ENCODE measurements around the gene ANAPC5.
"Not testable (repeated sequence)": the region's sequence is repeated elsewhere in the genome, so short reads cannot be mapped to it uniquely, and the experiment has no call there.

The ANAPC5 gene

DNA sequence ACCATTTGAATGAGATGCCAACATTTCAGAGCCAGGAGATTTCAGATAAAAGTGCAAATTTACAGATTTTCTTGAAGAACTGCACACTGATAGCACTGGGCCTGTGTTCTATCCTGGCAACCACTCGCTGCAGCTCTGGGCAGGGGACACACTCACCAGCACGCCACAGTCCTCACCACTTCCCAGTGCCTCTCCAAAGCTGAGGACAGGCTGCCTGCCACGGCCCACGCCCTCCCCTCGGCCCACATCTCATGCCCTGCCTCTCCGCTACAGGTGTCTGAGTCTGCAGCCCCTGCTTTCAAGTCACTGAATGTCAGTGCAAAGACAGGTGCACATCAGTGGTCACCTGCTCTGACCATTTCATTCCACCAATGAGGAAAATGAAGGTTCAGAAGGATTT, 68.4 kb downstream of the ANAPC5 start:
- no peak for DNase-seq

DNA sequence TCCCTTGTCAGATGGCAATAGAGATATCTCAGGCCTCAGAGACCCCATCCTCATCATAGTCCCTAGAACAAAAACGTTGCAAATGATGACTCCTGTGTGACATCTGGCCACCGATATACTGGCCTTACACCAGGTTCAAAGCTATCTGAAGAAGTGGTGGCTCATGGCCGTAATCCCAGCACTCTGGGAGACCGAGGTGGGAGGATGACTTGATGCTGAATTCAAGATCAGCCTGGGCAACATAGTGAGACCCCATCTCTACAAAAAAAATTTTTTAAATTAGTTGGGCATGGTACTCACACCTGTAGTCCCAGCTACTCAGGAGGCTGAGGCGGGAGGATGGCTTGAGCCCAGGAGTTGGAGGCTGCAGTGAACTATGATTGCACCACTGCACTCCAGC, 68.8 kb downstream of the ANAPC5 start:
- DNase-seq: no peak

GRCh38 chr12:121282910-121283309, 69.3 kb downstream of the ANAPC5 start:
- DNase-seq: not testable (repeated sequence)

DNA sequence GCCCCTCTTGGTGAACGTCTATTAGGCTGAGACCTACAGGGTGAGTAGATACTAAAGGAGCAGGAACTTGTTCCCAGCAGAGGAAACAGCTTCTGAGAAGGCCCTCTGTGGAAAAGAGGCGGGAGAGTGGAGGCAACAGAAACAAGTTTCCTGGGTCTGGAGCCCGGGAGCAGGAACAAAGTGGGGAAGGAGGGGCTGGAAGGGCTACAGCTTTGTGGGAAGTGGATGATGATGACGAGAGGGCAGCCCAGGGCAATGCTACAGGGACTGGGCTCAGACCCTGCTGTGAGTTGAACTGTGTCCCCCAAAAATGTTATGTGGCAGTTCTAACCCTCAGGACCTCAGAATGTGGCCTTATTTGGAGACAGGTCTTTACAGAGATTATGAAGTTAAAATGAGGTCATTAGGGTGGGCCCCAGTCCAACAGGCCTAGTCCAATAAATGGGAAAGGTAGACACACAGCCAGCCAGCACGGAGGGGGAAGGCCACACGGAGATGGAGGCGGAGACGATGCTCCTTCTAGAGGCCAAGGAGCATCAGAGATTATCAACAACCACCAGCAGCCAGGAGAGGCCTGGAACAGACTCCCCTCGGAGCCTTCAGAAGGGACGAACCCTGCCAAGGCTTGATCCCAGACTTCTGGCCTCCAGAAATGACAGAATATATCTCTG, 70.0 kb downstream of the ANAPC5 start:
- no peak for DNase-seq

DNA sequence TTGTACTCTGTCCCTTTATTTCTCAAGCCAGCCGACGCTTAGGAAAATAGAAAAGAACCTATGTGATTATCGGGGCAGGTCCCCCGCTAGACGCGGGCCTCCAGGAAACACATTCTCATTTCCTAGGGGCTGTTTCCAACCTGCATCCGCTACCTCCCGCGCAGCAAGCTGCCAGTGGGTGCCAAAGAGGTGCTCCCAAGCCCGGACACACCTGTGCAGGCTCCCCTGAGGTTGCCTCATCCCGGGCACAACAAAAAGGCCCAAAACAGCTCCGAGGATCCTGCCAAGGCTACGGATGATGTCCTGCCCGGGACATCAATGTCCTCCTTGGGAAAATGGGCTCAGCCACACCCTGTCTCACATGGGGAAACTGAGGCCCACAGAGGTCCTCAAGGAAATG, 71.1 kb downstream of the ANAPC5 start:
- not testable (repeated sequence) for DNase-seq

GRCh38 chr12:121280531-121280930, 71.7 kb downstream of the ANAPC5 start:
- not testable (repeated sequence) for DNase-seq

GRCh38 chr12:121279507-121279915, 72.7 kb downstream of the ANAPC5 start:
- no peak for DNase-seq

- DNase-seq: no peak
Observed at GRCh38 chr12:121279071-121279375, 73.2 kb downstream of the ANAPC5 start.

DNA sequence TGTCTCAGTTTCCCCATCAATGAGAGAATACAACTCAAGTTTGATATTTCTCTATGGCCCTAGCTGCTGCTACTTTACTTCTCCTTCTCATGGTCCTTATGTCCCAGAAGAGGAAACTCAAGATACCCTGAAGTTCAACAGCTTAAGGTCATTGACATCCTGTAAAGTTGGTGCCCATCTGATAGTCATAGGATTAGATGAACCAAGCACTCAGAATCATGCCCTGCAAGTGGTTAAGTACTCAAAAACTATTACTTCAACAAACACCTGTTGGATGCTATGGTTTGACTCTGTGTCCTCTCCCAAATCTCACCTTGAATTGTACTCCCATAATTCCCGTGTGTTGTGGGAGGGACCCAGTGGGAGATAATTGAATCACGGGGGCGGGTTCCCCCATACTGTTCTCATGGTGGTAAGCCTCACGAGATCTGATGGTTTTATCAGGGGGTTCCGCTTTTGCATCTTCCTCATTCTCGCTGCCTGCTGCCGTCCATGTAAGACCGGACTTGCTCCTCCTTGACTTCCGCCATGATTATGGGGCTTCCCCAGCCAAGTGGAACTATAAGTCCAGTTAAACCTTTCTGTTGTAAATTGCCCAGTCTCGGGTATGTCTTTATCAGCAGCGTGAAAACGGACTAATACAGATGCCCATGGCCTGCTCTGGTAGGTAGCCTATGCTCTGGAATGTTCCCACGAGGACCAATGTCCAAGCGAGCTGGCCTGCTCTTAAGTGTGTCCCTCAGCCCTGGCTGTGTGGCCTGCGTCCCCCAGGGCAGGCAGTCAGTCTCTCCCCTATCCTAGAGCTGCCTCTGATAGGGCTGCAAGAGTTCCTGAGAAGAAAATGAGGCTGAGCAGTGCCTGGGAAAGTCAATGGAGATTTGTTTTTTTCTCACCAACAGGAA, 73.8 kb downstream of the ANAPC5 start:
- DNase-seq: no peak

DNA sequence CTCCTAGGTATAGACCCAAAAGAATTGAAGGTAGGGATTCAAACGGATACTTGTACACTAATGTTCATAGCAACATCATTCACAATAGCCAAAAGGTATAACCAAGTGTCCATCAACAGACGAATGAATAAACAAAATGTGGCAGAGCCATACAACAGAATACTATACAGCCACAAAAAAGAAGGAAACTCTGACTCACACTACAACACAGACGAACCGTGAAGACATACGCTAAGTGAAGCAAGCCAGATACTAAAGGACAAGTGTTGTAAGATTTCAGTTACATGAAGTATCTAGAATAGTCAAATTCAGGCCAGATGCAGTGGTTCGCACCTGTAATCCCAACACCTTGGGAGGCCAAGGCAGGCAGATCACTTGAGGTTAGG, 74.8 kb downstream of the ANAPC5 start:
- DNase-seq: no peak

GRCh38 chr12:121274036-121274763, 78.0 kb downstream of the ANAPC5 start:
- no peak for DNase-seq

DNA sequence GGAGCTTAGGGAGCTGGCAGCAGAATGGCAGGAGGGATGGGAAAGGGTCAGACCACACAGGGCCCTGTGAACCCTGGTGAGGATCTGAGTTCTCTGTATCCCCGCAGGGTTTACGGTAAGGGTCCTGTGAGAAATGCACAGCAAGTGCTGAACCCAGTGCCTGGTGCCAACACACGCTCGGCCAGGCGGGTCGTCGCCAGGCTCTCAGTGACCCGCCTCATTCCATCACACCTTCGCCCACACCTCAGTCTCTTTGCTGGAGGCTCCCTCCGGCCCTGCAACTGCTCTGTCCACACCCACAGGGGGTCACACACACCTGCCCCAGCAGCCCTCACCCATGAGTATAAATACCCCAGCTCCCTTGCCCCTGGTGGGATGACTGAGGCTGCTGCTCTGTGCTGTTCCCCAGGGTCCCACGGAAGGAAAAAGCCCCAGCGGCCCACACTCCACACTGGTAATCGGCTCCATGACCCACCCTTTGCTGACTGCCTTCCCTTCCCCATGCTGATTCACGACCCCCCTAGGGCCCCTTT, 78.8 kb downstream of the ANAPC5 start:
- no peak for DNase-seq

DNA sequence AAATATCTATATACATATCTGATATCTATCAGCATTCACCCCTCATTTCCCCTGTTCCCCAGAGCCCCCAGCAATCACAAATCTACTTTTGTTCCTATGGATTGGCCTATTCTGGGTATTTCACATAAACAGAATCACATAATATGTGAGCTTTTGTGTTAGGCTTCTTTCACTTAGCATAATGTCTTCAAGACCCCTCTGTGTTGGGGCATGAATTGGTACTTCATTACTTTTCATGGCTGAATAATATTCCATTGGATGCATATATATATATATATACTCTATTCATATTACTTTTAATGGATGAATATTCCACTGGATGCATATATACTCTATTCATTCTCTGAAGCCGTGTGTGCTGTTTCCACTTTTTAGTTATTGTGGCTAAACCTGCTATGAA, 84.4 kb downstream of the ANAPC5 start:
- DNase-seq: no peak

- no peak for DNase-seq
Observed at GRCh38 chr12:121264951-121265515, 87.2 kb downstream of the ANAPC5 start.

GRCh38 chr12:121264135-121264534, 88.1 kb downstream of the ANAPC5 start:
- no peak for DNase-seq

DNA sequence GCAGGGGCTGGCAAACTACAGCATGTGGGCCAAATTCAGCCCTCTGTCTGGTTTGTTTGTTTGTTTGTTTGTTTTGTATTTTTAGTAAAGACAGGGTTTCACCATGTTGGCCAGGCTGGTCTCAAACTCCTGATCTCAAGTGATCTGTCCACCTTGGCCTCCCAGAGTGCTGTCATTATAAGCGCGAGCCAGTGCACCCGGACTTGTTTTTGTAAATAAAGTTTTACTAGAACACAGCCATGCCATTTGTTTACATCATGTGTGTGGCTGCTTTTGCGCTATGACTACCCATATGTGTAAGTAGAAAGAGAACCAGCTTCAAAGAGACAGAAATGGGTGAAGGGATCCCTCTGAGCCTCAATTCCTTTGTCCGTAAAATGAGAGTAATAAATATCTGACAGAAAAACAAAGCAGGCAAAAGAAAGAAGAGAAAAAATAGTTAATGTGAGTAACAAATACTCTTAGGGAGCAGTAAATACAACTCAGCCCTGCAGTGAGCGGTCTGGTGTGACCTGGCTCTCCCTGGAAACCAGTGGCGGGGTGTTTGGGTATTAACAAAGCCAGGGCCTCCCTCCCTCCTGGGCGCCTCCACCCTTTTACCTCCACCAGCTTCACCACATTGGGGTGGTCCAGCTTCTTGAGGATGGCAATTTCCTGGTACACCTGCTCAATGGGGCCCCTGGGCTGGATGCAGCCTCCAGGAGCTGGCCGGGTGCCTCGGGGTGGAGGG, 88.8 kb downstream of the ANAPC5 start:
- DNase-seq: no peak

DNA sequence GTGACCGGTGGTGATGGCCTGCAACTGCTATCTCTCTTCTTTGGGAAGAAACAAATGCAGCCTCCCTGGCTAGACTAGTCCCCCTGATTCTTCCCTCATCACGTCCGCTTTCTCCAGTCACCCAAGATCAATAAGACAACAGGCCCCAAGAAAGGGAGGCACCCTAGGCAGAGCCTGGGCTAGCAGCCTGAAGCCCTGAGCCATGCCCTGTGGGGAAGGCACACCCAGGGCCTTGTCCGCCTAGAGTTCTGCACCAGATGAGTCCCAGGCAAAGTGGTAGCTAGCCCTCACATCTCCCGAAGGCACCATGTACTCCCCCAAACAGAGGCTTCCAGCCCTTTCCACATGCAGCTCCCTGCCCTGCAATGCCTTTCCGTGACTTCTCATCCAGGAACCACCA, 90.8 kb downstream of the ANAPC5 start:
- DNase-seq: no peak

- no peak for DNase-seq
Observed at GRCh38 chr12:121260091-121260490, 92.1 kb downstream of the ANAPC5 start.

- DNase-seq: no peak
Observed at GRCh38 chr12:121259074-121259473, 93.1 kb downstream of the ANAPC5 start.
